Subcutaneous adipose tissue (tissue), 4 donors: ENCODE measurements around the gene ARL4D. TPM values are rescaled to one million over a fixed set of nuclear protein-coding genes. Genes with fewer than 3 reads are reported as not detected.

Experiments
- total RNA-seq, 4 donors: library from RNA; depleted of rRNA; stranded (reverse); fragments of >200 nt; gene quantifications; one replicate each; pipeline ENCODE4 v1.1.0, GENCODE V29; 2016
- TF ChIP-seq, protein P1 (sequence below): fragments of 450-650 bp; IDR thresholded peaks from one replicate; pipeline ENCODE4 v1.5.1; 2016; ENCODE audit warnings: low read depth, mild to moderate bottlenecking, control low read depth, antibody characterized with exemption, moderate library complexity

ARL4D gene
- total RNA-seq, 4 donors from 2014 or later = 6.1 to 23.5 (median 9.9) TPM

DNA sequence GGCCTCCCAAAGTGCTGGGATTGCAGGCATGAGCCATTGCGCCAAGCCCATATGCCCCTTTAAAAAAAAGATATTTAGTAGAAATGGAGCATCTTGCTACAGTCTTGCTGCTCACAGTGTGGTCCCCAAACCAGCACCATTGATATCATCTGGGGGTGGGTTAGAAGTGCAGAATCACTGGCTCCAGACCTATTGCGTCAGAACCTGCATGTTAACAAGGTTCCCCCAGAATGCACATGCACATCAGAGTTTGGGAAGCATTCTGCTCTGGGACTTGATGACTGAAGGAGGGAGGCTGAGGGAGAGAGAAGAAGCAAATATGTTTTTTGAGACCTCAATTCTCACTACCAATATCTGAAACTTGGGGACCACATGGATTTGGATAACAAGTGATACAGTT, 16.0 kb upstream of the ARL4D start:
- TF ChIP-seq, protein P1, sequence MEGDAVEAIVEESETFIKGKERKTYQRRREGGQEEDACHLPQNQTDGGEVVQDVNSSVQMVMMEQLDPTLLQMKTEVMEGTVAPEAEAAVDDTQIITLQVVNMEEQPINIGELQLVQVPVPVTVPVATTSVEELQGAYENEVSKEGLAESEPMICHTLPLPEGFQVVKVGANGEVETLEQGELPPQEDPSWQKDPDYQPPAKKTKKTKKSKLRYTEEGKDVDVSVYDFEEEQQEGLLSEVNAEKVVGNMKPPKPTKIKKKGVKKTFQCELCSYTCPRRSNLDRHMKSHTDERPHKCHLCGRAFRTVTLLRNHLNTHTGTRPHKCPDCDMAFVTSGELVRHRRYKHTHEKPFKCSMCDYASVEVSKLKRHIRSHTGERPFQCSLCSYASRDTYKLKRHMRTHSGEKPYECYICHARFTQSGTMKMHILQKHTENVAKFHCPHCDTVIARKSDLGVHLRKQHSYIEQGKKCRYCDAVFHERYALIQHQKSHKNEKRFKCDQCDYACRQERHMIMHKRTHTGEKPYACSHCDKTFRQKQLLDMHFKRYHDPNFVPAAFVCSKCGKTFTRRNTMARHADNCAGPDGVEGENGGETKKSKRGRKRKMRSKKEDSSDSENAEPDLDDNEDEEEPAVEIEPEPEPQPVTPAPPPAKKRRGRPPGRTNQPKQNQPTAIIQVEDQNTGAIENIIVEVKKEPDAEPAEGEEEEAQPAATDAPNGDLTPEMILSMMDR = no peak

DNA sequence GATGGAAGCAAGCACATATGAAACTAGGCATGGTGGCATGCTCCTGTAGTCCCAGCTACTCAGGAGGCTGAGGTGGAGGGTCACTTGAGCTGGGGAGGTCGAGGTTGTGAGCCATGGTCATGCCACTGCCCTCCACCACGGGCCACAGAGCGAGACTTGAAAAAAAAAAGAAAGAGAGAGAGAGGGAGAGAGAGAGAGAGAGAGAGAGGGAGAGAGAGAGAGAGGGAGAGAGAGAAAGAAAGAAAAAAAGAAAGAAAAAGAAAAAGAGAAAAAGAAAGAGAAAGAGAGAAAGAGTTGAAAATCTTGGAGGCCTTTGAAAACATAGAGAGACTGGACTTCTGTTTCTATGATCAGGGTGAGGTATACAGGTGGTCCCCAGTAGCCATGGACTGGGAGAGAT, 15.4 kb upstream of the ARL4D start:
- TF ChIP-seq, protein P1 = no peak

DNA sequence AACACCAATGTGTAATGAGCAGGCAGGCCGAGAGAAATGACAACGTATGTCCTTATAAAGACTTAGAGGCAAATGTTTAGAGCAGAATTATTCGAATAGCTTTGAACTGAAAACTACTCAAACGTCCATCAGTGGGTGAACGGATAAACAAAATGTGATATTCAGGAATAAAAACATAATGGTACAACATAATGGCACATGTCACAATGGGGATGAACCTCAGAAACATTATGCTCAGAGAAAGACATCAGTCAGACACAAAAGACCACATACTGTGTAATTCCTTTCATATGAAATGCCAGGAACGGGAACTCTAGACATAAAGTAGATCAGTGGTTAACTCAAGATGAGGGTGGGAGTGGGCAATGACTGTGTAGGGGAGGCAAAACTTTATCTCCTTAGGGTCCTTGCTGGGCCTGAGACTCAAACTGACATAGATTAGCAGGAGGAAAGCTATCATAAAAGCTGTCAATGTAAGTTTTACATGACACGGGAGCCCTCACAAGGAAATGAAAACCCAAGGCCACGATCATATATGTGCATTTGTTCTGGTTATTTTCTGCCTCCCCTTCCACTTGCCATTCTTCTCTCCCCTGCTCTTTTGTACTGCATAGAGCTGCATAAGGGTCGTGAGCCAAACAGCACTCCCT, 14.8 kb upstream of the ARL4D start:
- TF ChIP-seq, protein P1 = no peak

DNA sequence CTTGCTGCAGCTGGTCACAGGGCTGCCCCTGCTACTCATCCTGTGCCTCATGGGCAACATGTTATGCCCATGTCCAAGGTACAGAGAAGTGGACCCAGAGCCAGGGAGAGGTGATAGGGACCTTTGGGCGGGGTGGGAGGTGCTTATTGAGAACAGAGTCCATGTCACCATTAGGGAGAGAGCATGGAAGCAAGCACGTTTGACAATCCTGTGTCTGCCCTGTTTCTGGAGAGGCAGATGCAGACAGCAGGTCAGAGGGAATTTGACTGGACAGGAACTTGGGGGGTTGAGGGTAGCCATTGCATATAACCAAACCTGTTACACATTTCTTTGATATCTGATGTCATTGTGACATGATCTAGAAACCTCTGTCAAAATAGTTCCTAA, 14.3 kb upstream of the ARL4D start:
- TF ChIP-seq, protein P1 = no peak

DNA sequence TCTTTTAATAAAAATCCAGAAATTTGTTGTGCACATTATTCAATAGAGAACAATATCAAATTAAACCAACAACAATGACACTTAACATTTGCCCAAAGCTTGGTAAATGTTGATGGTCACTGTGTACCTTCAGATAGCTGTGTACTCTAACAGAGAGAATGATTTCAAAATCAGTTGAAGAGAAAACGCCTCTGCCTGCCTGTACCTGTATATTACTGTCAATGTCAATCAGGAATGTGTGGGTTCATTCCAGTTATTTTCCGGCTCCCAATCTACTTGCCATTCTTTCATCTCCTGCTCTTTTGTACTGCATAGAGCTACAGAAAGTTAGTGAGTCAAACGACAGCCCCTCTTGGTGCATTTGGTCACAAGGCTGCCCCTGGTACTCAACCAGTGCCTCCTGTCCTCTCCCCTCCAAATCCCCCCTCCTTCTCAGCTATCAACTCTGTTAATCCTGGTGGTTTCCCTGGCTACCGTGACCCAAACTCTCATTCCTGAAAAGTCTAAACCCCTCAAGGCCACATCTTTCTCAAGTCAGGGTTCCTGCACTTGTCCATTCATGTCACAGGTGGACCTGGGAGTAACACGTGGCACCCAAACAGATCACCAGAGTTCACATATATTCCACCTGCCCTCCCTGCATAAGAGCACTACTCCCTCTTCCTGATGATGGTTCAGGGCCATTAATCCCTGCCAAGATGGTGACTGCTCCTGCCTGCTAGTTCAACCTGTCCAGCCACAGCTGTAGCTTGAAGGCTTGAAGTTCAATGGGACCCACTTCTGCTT, 13.6 kb upstream of the ARL4D start:
- TF ChIP-seq, protein P1 = no peak

- TF ChIP-seq, protein P1 = no peak
Observed at GRCh38 chr17:43388359-43389045, 10.3 kb upstream of the ARL4D start.
